ENCODE data around the gene OR2J1. TPM values are rescaled to one million over a fixed set of nuclear protein-coding genes. Genes with fewer than 3 reads are reported as not detected.
A peak's percentile ranks its signal among the peaks of the same experiment; 100 is the strongest.

Gene OR2J1
- total RNA-seq (2021) (not detected in 3 replicates), Bru-seq, nascent RNA (percentile 10 among the genes with signal in this experiment)
- long read RNA-seq, experiment 1 = 0 reads
- long read RNA-seq, experiment 2 = 0 reads
- long read RNA-seq, experiment 3 = 0 reads

- no peak for TF ChIP-seq ZNF138 (CRISPR knock-in tag; conservative IDR thresholded peaks at IDR 0.05)
- TF ChIP-seq MLX (CRISPR knock-in tag; IDR thresholded peaks at IDR 0.05) = no peak
- no peak for TF ChIP-seq AFF4 (CRISPR knock-in tag; IDR thresholded peaks at IDR 0.05; ENCODE audit: borderline replicate concordance)
- TF ChIP-seq E2F1 (CRISPR knock-in tag; IDR thresholded peaks at IDR 0.05) = no peak
- TF ChIP-seq FOXP1 (CRISPR knock-in tag; IDR thresholded peaks at IDR 0.05; ENCODE audit: borderline replicate concordance) = no peak
- no peak for TF ChIP-seq ATF6 (CRISPR knock-in tag; IDR thresholded peaks at IDR 0.05)
- TF ChIP-seq ZNF219 (CRISPR knock-in tag; IDR thresholded peaks at IDR 0.05; ENCODE audit: borderline replicate concordance) = no peak
- no peak for TF ChIP-seq CTCF (IDR thresholded peaks at IDR 0.05)
- TF ChIP-seq EMX1 (CRISPR knock-in tag; IDR thresholded peaks at IDR 0.05) = no peak
- TF ChIP-seq TCF7 (CRISPR knock-in tag; IDR thresholded peaks at IDR 0.05; ENCODE audit: low read depth) = no peak
- no peak for TF ChIP-seq ZSCAN18 (CRISPR knock-in tag; IDR thresholded peaks at IDR 0.05)
- no peak for TF ChIP-seq HMGA2 (CRISPR knock-in tag; IDR thresholded peaks at IDR 0.05)
- TF ChIP-seq ARID4B (CRISPR knock-in tag; IDR thresholded peaks at IDR 0.05; ENCODE audit: borderline replicate concordance) = no peak
- no peak for TF ChIP-seq SMAD4 (CRISPR knock-in tag; IDR thresholded peaks at IDR 0.05)
- TF ChIP-seq CDX4 (CRISPR knock-in tag; IDR thresholded peaks at IDR 0.05; ENCODE audit: borderline replicate concordance) = no peak
- no peak for TF ChIP-seq ZNF232 (CRISPR knock-in tag; IDR thresholded peaks at IDR 0.05)
- TF ChIP-seq MYBL2 (CRISPR knock-in tag; IDR thresholded peaks at IDR 0.05) = no peak
- no peak for TF ChIP-seq ATF2 (CRISPR knock-in tag; IDR thresholded peaks at IDR 0.05; ENCODE audit: borderline replicate concordance, low read depth)
- no peak for TF ChIP-seq GTF2I (CRISPR knock-in tag; conservative IDR thresholded peaks at IDR 0.05)
- TF ChIP-seq TEAD4 (CRISPR knock-in tag; IDR thresholded peaks at IDR 0.05) = no peak
- Mint-ChIP-seq H3K27me3 (ENCODE audit: low read depth) (peaks cover 8% of the 10 kb centered on the region), H3K36me3 (no peaks in the 10 kb centered on the region), H3K9me3 (no peaks in the 10 kb centered on the region), H3K27ac (no peak within 1 kb of the TSS), H3K4me1 (no peaks in the 10 kb centered on the region), H3K4me3 (no peak within 1 kb of the TSS)
- CTCF ChIA-PET = no interaction called here
- no peak for ATAC-seq
- POLR2A ChIA-PET = no interaction called here
- no peak for DNase-seq (ENCODE audit: low spot score)
Observed at GRCh38 chr6:29099190-29099589, at the start of gene OR2J1. TSS of gene OR2J1 (plus strand) at chr6:29099490. CDS start at chr6:29100943, 1,453 bp downstream.

All from WTC11 (cell line).